HCT116 (cell line): Measurements from ENCODE around the gene PAX5. TPM values are rescaled to one million over a fixed set of nuclear protein-coding genes. Genes with fewer than 3 reads are reported as not detected.

Experiments used
- ATAC-seq: fragments of 200-7000 bp; cut with Tn5 transposase; 2 replicates; pipeline ENCODE4 v1.9.1; 2020; ENCODE audit warnings: mild to moderate bottlenecking, moderate library complexity
- BruUV-seq: library from RNA; stranded (reverse); fragments of 400-500 nt; replicated peaks from 2 replicates; lab custom pipeline; 2021; lab: Mats Ljungman, UMichigan
- CTCF ChIA-PET: fragments of 300-600 bp; sonication (Branson Sonifier 250); formaldehyde crosslinking; loops from one replicate; lab custom pipeline; 2021; ENCODE audit warnings: antibody characterized with exemption; lab: Charles Lee
- POLR2A ChIA-PET: fragments of 300-600, 350-600 bp; sonication (Branson Sonifier 250); formaldehyde crosslinking; loops from one replicate; lab custom pipeline; 2021; ENCODE audit warnings: antibody characterized with exemption; lab: Charles Lee
- RAD21 ChIA-PET, 2 experiments: fragments of 300-600 bp; sonication (Branson Sonifier 250); formaldehyde crosslinking; loops; one replicate each; lab custom pipeline; 2023; ENCODE audit warnings: low total read pairs in 2 of 2; ENCODE audit not compliant: uncharacterized antibody in 2 of 2, unreplicated experiment in 2 of 2, low non-redundant PET in 1 of 2; lab: Charles Lee
- DNase-seq: peaks from one replicate; pipeline ENCODE4 v3.0.0-alpha.2; 2010; ENCODE audit warnings: low read depth, low spot score
- H2AFZ ChIP-seq: fragments of 200-600 bp; shearing (Covaris generic), sonication (generic); 2 replicates; pipeline ENCODE4 v1.6.1; 2017; ENCODE audit warnings: low read depth, mixed run types, mixed read lengths, antibody characterized with exemption, low read length; ENCODE audit not compliant: poor library complexity, severe bottlenecking
- H3K27ac ChIP-seq: 2 replicates; pipeline ENCODE4 v1.5.1; 2012; ENCODE audit warnings: low read depth, low read length
- H3K27me3 ChIP-seq: fragments of 200-600 bp; sonication (generic); 2 replicates; pipeline ENCODE4 v1.6.1; 2016; ENCODE audit warnings: mixed run types, low read length, mixed read lengths; ENCODE audit not compliant: insufficient read depth
- H3K36me3 ChIP-seq, 2 experiments: fragments of 200-500 bp in 1 of 2; fragments of 200-600 bp in 1 of 2; sonication (Bioruptor generic) in 1 of 2; sonication (generic) in 1 of 2; 2 replicates each; pipeline versions ENCODE4 v1.5.1 to v1.6.1; 2014 to 2016; ENCODE audit warnings: low read length in 2 of 2, inconsistent platforms in 1 of 2, mixed read lengths in 1 of 2, mixed run types in 1 of 2; ENCODE audit not compliant: insufficient read depth in 2 of 2, control insufficient read depth in 1 of 2
- H3K4me1 ChIP-seq, 2 experiments: fragments of 200-600 bp in 1 of 2; sonication (generic) in 1 of 2; 2 replicates each; pipeline versions ENCODE4 v1.5.1 to v1.6.1; 2012 to 2017; ENCODE audit warnings: low read length in 2 of 2, inconsistent platforms in 1 of 2, mild to moderate bottlenecking in 1 of 2, mixed read lengths in 1 of 2, mixed run types in 1 of 2, moderate library complexity in 1 of 2; ENCODE audit not compliant: insufficient read depth in 2 of 2, control insufficient read depth in 1 of 2
- H3K4me2 ChIP-seq: fragments of 200-600 bp; sonication (generic); 2 replicates; pipeline ENCODE4 v1.6.1; 2017; ENCODE audit warnings: mixed run types, low read length, mixed read lengths
- H3K4me3 ChIP-seq, 2 experiments: fragments of 200-600 bp in 1 of 2; sonication (generic) in 1 of 2; replicated peaks in 1 of 2; 2 replicates each; pipeline ENCODE4 v1.5.1; 2011 to 2016; ENCODE audit warnings: low read length in 2 of 2, control low read depth in 1 of 2, low read depth in 1 of 2, mild to moderate bottlenecking in 1 of 2, mixed read lengths in 1 of 2, mixed run types in 1 of 2
- H3K79me2 ChIP-seq: fragments of 200-600 bp; sonication (generic); 2 replicates; pipeline ENCODE4 v1.6.1; 2017; ENCODE audit warnings: mild to moderate bottlenecking, mixed run types, low read length, moderate library complexity, mixed read lengths; ENCODE audit not compliant: insufficient read depth
- H3K9ac ChIP-seq: fragments of 200-600 bp; sonication (generic); 2 replicates; pipeline ENCODE4 v1.6.1; 2016; ENCODE audit warnings: low read length, mixed read lengths
- H3K9me2 ChIP-seq: fragments of 200-600 bp; sonication (generic), shearing (Covaris generic); 2 replicates; pipeline ENCODE4 v1.6.1; 2017; ENCODE audit warnings: mixed run types, mild to moderate bottlenecking, moderate library complexity; ENCODE audit not compliant: insufficient read depth
- H3K9me3 ChIP-seq, 2 experiments: fragments of 200-500 bp in 1 of 2; fragments of 200-600 bp in 1 of 2; sonication (Bioruptor generic) in 1 of 2; sonication (generic) in 1 of 2; 2 replicates each; pipeline ENCODE4 v1.6.1; 2014 to 2017; ENCODE audit warnings: low read length in 2 of 2, mixed read lengths in 2 of 2, inconsistent platforms in 1 of 2, low read depth in 1 of 2, mild to moderate bottlenecking in 1 of 2, mixed run types in 1 of 2, moderate library complexity in 1 of 2; ENCODE audit not compliant: control insufficient read depth in 1 of 2, insufficient read depth in 1 of 2
- H4K20me1 ChIP-seq: fragments of 200-600 bp; sonication (generic), shearing (Covaris generic); 2 replicates; pipeline ENCODE4 v1.6.1; 2017; ENCODE audit warnings: mixed run types, mild to moderate bottlenecking, moderate library complexity; ENCODE audit not compliant: insufficient read depth
- EGR1 ChIP-seq: IDR thresholded peaks from 2 replicates; pipeline ENCODE4 v1.6.1; 2012; ENCODE audit warnings: low read depth
- ELF1 ChIP-seq: IDR thresholded peaks from 2 replicates; pipeline ENCODE4 v1.6.1; 2012; ENCODE audit warnings: low read depth, borderline replicate concordance
- EZH2phosphoT487 ChIP-seq: fragments of 200-600 bp; IDR thresholded peaks from 2 replicates; pipeline ENCODE4 v1.6.1; 2018; ENCODE audit warnings: antibody characterized with exemption, borderline replicate concordance
- FOSL1 ChIP-seq: IDR thresholded peaks from 2 replicates; pipeline ENCODE4 v1.6.1; 2012; ENCODE audit warnings: low read depth
- JUND ChIP-seq: IDR thresholded peaks from 2 replicates; pipeline ENCODE4 v1.6.1; 2012
- MAX ChIP-seq: IDR thresholded peaks from 2 replicates; pipeline ENCODE4 v1.6.1; 2012
- POLR2A ChIP-seq: IDR thresholded peaks from 2 replicates; pipeline ENCODE4 v1.7.0; 2011; ENCODE audit warnings: borderline replicate concordance; ENCODE audit not compliant: insufficient read depth, insufficient read length; ENCODE audit errors: extremely low read depth
- POLR2AphosphoS5 ChIP-seq: IDR thresholded peaks from 2 replicates; pipeline ENCODE4 v1.6.1; 2011; ENCODE audit warnings: mild to moderate bottlenecking, low read depth, low read length, moderate library complexity
- RAD21 ChIP-seq: IDR thresholded peaks from 2 replicates; pipeline ENCODE4 v1.6.1; 2012; ENCODE audit warnings: low read depth, mild to moderate bottlenecking
- REST ChIP-seq: IDR thresholded peaks from 2 replicates; pipeline ENCODE4 v1.6.1; 2012; ENCODE audit warnings: low read depth
- SIN3A ChIP-seq: IDR thresholded peaks from 2 replicates; pipeline ENCODE4 v1.6.1; 2012; ENCODE audit warnings: low read depth
- SP1 ChIP-seq: IDR thresholded peaks from 2 replicates; pipeline ENCODE4 v1.6.1; 2012; ENCODE audit warnings: low read depth
- SRF ChIP-seq: IDR thresholded peaks from 2 replicates; pipeline ENCODE4 v1.6.1; 2012; ENCODE audit warnings: low read depth
- ZFX ChIP-seq: fragments of 450-650 bp; IDR thresholded peaks from 2 replicates; pipeline ENCODE4 v1.6.1; 2017
- ZNF274 ChIP-seq: fragments of 200-500 bp; sonication (Bioruptor generic); IDR thresholded peaks from 2 replicates; pipeline ENCODE4 v1.6.1; 2014; ENCODE audit warnings: mild to moderate bottlenecking, low read depth, low read length, inconsistent platforms
- intact Hi-C: fragments of 100-400 bp; cut with micrococcal nuclease; formaldehyde crosslinking; loops from 2 replicates; pipeline ENCODE4 v1.10.0; 2022
- total RNA-seq: library from RNA; stranded (reverse); gene quantifications from one replicate; pipeline ENCODE4 v1.2.1, GENCODE V29; 2021; ENCODE audit not compliant: unreplicated experiment
- TF ChIP-seq, protein P1 (sequence below), 3 experiments: fragments of 200-600 bp in 1 of 3; sonication (generic) in 1 of 3; IDR thresholded peaks in 2 of 3; conservative IDR thresholded peaks in 1 of 3; 2 replicates each; pipeline ENCODE4 v1.5.1; 2012 to 2017; ENCODE audit warnings: low read depth in 2 of 3, low read length in 2 of 3, antibody characterized with exemption in 1 of 3, borderline replicate concordance in 1 of 3, control low read depth in 1 of 3, mild to moderate bottlenecking in 1 of 3, mixed read lengths in 1 of 3, mixed run types in 1 of 3, moderate library complexity in 1 of 3; ENCODE audit not compliant: insufficient read depth in 1 of 3

PAX5 gene
- total RNA-seq, 1 experiment from 2014 or later = 0.17 TPM

DNA sequence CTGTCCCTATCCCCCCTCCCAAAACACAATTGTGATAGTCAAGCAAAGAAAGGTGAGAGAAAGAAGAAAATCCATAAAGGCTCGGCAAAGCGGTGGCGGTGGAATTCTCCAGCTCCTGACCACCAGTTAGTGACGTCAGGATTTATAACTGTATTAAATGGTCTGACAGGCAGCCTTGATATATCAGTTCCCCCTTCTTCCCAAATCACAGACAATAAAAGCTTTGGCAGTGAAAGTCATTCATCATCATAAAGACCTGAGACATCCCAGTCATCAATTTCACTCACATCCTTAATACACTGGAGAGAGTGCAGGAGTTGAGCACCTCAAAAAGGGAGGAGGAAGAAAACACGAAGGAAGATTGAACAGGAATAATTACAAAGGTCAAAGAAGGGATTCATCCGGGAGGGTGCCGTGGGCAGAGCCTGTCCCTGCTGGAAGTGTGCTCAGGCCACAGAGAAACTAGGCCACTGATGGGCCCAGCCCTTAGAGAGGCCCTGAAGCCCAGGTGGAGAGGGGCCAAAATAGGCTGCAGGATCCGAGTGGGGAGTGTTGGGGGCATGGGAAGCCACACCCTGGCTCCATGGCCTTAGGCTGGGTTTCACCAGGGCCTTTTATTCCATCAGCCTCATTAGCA lies 131.9 kb downstream of the PAX5 start:
- ATAC-seq = no peak
- no peaks in the 10 kb centered on the region for H4K20me1 ChIP-seq
- TF ChIP-seq EZH2phosphoT487 (no peak), MAX (no peak), SIN3A (no peak), EGR1 (no peak), POLR2AphosphoS5 (no peak), REST (no peak), ZNF274 (no peak), ELF1 (no peak), FOSL1 (no peak), SP1 (no peak), SRF (no peak), ZFX (no peak), JUND (no peak), RAD21 (no peak), POLR2A (no peak)
- TF ChIP-seq, protein P1, sequence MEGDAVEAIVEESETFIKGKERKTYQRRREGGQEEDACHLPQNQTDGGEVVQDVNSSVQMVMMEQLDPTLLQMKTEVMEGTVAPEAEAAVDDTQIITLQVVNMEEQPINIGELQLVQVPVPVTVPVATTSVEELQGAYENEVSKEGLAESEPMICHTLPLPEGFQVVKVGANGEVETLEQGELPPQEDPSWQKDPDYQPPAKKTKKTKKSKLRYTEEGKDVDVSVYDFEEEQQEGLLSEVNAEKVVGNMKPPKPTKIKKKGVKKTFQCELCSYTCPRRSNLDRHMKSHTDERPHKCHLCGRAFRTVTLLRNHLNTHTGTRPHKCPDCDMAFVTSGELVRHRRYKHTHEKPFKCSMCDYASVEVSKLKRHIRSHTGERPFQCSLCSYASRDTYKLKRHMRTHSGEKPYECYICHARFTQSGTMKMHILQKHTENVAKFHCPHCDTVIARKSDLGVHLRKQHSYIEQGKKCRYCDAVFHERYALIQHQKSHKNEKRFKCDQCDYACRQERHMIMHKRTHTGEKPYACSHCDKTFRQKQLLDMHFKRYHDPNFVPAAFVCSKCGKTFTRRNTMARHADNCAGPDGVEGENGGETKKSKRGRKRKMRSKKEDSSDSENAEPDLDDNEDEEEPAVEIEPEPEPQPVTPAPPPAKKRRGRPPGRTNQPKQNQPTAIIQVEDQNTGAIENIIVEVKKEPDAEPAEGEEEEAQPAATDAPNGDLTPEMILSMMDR (IDR thresholded peaks at IDR 0.05 in 2 of 3, conservative IDR thresholded peaks at IDR 0.05 in 1 of 3; ENCODE audit: borderline replicate concordance in 1 of 3, insufficient read depth in 1 of 3, low read depth in 2 of 3, low read length in 2 of 3) = no peak
- no peak for DNase-seq
- RAD21 ChIA-PET = no interaction called here
- H3K9ac ChIP-seq = no peak overlapping the region
- POLR2A ChIA-PET = no interaction called here
- no peaks in the 10 kb centered on the region for H3K9me2 ChIP-seq
- H3K27me3 ChIP-seq = peaks cover 94% of the 10 kb centered on the region
- H3K4me2 ChIP-seq = no peak overlapping the region
- no peak overlapping the region for H2AFZ ChIP-seq
- no peaks in the 10 kb centered on the region for H3K79me2 ChIP-seq
- H3K4me3 ChIP-seq = no peak overlapping the region
- CTCF ChIA-PET = no interaction called here
- H3K36me3 ChIP-seq = no peaks in the 10 kb centered on the region
- H3K9me3 ChIP-seq = no peaks in the 10 kb centered on the region
- H3K27ac ChIP-seq = no peak overlapping the region
- H3K4me1 ChIP-seq = peaks cover 0 to 6% of the 10 kb centered on the region in 2 experiments; a peak in 1 of 4 replicates
- intact Hi-C loops = no loop called here
- no TSS peak for BruUV-seq
